Measurements from ENCODE around the gene PI4KA.
"Not testable (repeated sequence)": the region's sequence is repeated elsewhere in the genome, so short reads cannot be mapped to it uniquely, and the experiment has no call there.

Gene PI4KA

DNA sequence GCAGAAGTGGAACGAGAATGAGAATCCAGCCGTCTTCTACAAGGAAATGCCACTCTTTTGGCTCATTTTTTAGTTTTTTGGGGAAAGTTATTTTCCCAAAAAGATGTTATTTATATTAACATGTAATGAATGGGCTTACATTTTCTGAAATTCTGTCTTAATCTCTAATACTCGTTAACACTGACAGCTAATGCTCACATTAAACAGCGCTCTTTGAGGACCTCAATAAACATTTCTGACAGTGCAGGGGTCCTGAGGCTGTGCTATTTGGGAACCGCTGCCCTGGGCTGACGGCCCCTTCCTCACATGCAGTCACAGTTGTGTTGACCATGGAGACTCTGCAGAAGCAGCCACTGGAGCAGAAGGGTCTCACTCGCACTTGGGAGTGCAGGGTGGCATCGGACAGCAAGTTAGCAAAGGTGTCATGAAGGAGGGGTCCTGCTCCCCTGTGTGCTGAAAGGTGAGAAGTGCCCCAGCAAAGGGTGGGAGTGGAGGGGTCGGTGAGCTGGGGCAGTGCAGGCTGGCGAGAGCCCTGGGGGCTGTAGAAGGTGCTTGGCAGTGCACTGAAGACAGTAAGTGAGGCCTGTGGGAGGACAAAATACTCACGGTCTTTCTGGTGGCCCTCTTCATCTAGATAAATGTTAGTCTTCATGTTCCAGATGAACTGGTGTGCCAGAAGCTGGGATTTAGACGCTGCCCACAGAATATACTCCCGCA, 137.8 kb downstream of the PI4KA start:
- DNase-seq = no peak

GRCh38 chr22:20718727-20719126, 139.9 kb downstream of the PI4KA start:
- DNase-seq = not testable (repeated sequence)

DNA sequence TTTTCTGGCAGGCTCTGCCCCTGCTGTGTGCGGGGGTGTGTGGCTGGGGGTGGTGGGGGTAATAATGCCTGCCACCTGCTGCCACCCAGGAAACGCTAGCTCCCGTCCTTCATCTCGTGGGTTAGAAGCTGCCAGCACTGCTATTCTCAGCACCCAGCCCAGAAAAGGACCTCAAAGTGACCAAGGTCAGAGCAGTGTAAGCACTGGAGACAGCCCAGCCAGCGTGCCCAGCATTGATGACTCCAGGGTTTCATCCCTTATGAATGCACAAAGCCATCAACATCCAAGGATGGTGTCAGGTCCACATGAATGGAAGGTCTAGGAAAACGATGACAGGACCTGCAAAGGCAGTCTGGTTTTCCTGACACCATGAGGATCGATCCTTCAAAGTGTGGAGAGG, 140.6 kb downstream of the PI4KA start:
- DNase-seq = not testable (repeated sequence)

DNA sequence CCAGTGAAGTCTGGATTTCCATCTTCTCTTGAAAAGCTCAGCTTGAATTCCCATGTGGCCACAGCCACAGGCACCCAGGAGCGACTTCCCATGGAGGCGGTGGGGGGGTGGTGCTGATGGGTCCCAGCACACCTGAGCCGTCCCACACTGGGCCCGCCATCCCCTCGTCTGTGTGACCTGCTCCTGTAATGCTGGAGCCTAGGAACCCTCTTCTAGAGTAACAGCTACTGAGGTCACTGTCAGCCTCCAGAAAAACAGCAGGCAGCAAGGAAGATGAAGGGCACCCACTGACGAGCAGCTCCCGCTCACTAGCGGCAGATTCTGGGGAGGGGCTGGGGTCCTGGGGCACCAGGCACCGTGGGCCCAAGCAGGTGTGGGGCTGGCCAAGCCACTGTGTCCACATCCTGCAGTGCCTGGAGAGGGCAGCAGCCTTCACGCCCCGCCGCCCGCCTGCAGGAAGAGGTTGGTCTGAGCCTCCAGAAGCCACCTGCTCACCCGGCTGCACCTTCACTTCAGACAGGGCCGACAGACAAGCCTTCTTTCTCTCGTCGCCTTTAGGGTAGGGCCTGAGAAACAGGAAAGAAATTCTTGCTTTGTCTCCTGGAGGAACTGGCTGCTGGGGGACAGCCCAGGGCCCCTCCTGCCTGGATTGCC, 141.3 kb downstream of the PI4KA start:
- not testable (repeated sequence) for DNase-seq

DNA sequence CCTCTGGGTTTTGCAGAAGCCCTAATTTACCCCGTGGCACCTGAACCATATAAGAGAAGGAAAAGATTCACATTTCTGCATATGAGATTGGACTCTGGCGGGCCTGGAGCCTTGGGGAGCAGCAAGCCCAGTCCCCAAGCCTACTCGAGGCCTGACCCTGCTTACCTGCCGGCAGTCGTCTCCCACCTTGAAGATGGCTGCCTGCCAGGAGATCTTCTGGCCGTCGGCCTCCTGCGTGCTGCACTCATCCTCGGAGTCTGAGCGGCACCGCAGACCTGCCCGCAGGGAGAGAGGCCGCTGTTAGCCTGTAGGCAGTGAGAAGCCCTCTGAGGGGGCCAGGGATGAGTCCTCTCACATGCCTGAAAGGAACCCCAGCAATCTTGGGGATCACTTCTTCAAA, 145.5 kb downstream of the PI4KA start:
- not testable (repeated sequence) for DNase-seq

- DNase-seq = not testable (repeated sequence)
These were observed 148.6 kb downstream of the PI4KA start for GRCh38 chr22:20709966-20710365.

- not testable (repeated sequence) for DNase-seq
These were observed 151.0 kb downstream of the PI4KA start for GRCh38 chr22:20707549-20708118.

DNA sequence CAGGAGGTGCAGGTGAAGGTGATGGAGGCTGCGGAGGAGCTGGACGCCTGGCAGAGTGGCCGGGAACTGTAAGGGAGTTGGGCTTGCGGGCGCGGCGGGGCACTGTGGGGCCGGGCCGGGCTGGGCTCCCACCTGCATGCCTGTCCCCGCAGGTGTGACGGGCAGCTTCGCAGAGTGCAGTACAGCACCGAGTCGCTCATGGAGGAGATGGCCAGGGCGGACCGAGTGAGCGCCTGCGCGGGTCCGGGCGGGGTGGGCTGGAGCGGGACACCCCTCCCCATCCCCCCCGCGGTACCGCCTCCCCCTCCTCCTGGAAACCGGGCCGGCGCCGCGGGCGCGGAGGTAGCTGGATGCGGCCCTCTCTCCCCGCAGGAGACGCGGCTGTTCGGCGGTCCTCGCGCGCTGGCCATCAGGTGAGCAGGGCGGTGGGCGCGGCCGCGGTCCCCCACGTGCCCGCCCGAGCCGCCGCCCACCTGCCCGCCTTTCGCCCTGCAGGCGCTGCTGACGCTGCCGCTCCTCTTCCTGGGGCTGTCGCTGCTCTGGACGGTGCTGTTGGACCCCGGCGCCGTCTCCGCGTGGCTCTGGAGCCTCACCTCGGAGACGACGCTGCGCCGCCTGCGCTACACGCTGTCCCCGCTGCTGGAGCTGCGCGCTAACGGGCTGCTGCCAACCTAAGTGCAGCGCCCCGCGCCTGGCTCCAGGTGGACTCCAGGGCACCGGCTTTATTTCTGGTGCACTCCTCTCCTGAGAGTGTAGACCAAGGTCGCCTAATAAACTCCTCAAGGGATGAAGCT, 154.6 kb downstream of the PI4KA start:
- peak; percentile 11 to 12 for DNase-seq

DNA sequence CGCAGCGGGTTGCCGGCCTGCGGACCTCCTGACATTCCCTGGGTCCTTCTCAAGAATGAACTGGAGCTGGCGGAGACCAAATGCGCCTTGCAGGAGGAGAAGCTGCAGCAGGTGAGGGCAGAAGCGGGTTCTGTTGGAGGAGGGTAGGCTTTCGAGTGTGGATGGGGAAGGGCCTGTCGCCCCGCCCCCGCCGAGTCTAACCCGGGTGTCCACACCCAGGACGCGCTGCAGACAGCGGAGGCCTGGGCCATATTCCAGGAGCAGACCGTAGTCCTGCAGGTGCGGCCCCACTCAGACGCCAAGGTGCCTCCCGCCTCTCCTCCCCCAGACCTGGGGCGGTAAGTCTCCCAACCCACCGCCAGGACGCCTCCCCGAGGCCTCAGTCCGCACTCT, 155.2 kb downstream of the PI4KA start:
- not testable (repeated sequence) for DNase-seq

- peak; percentile 97 for DNase-seq
These were observed 155.8 kb downstream of the PI4KA start for GRCh38 chr22:20702546-20703413.

DNA sequence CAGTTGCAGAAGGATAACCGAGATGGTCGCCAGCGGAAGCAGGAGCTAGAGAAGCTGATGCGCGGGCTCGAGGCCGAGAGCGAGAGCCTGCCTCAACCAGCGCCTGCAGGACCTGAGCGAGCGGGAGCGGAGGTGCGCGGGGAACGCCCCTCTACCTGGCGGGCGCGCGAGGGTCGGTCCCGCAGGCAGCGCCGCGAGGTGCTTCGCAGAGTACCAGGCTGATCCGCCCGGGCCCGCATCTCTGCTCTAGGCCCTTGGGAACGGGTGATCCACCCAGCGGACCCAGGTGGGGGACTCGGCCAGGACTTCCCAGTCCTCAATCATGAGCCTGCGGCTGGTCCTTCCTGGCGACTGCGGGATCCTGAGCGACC, 156.5 kb downstream of the PI4KA start:
- DNase-seq = peak; percentile 12 to 19

GRCh38 chr22:20701680-20702136, 156.9 kb downstream of the PI4KA start:
- peak; percentile 7 to 26 for DNase-seq

DNA sequence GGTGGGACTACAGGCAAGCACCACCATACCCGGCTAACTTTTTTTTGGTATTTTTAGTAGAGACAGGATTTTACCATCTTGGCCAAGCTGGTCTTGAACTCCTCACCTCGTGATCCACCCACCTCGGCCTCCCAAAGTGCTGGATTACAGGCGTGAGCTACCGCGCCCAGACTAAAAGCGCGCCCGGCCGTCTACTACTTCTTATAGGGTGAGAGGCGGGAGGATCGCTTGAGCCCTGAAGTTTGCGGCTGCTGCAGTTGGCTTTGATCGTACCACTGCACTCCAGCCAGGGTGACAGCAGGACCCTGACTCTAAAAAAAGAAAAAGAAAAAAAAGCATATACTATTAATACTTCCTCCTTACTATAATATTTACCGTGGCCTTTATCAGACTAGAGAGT, 158.3 kb downstream of the PI4KA start:
- not testable (repeated sequence) for DNase-seq

- not testable (repeated sequence) for DNase-seq
These were observed 158.8 kb downstream of the PI4KA start for GRCh38 chr22:20699856-20700255.

GRCh38 chr22:20697481-20698113, 161.0 kb downstream of the PI4KA start:
- DNase-seq = peak; percentile 75 to 81

DNA sequence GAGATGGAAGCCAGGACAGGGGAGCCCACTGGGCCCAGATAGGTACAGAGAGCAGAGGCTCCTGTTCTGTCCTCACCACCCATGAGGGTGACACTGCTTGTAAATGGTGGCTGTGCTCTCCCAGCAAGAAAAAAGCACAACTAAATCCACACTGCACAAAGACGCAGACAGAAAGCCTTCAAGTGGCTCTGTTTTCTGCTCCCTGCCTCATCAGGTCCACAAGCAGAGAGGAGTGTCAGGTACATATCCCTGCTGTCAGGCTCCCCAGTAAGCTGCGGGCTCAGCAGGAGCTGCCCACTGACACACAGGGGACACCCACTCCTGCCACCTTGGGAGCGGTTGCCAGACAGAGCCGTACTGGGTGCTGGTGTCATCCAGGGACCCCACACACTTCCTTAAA, 162.6 kb downstream of the PI4KA start:
- not testable (repeated sequence) for DNase-seq

DNA sequence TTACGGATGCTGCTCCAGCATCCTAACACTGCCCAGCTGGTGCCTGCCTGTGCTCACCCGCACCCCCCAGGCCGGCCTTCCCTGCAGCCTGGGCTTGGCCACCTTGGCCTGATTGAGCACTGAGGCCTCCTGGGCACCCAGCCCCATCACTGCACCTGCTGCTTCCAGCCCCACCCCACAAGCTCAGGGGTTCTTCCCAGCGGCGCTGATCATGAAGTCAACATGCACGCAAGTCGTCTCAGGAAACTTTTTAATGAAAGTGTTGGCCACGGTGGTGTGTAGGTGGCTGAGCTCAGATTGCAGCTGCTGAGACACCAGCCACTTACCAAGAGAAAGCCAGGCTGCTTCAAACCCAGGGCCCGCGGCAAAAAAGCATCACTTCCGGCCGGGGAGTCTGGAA, 163.4 kb downstream of the PI4KA start:
- not testable (repeated sequence) for DNase-seq

GRCh38 chr22:20694256-20694655, 164.4 kb downstream of the PI4KA start:
- DNase-seq = not testable (repeated sequence)

GRCh38 chr22:20692926-20693325, 165.7 kb downstream of the PI4KA start:
- DNase-seq = not testable (repeated sequence)

GRCh38 chr22:20690586-20691317, 167.9 kb downstream of the PI4KA start:
- DNase-seq = not testable (repeated sequence)

All from activated CD4-positive, alpha-beta T cell treated with anti-CD3 and anti-CD28 coated beads, Interleukin-2, amount 50 U/mL, for 48 hours (primary cell).